HG02970 (cell line): ENCODE results near the gene IFIT3.

Experiments used
- ATAC-seq: cut with Tn5 transposase; IDR thresholded peaks from one replicate; pipeline ENCODE4 v1.9.1; 2021; ENCODE audit warnings: mild to moderate bottlenecking, moderate library complexity, moderate number of reproducible peaks; ENCODE audit not compliant: unreplicated experiment, low FRiP score

Gene IFIT3

DNA sequence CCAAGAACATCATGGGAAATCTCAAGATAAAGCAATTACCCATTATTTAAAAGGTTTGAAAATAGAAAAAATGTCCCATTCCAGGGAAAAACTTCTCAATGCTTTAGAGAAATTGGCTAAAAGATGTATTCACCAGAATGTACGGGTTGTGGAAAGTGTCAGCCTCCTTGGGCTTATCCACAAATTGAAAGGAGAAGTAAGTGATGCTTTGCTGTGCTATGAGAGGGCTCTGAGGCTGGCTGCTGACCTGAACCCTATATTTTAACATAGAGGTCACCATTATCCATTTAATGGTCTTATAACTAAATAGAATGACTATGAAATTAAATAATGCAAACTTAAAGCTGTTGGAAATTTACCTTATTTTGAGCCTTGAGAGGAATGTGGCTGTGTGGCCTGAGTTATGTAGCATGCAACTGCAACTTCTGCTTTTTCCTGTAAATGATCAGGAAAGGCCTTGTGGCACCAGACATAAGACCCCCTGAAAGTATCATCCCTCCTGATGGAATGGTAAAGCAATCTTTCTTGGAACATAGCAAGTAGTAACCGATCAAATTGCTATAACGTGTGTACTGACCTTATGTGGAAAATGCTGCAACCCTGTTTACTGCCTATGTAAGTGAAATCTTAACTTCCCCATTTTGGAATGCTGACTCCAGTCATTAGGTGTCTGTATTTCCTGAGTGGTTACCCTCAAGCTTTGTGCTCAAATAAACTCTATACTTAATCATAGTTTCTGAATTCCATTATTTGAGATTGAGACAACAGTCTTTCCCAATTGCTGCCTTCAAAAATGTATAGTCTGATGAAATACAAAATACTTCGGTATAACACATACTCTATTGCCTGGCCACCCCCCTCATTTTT is 56.9 kb downstream of the IFIT3 start:
- ATAC-seq, result no peak

DNA sequence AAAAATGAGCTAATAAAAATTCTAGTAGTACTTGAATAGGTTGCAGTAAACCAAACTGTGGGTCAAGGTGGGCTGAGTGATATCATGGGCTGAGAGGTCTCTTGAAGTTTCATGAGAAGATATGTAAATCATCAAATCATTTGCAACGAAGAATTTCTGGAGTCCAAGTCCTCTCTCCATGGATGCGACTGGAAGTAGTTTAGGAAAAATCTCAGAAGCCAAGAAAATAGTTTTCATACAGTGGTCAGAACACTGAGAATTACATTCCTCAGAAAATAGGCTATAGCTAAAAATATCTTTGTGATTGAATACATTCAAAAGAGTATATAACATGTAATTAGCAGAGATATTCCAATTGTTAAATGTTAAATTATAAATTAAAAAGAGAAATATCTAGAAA is 61.0 kb downstream of the IFIT3 start:
- ATAC-seq, result no peak

DNA sequence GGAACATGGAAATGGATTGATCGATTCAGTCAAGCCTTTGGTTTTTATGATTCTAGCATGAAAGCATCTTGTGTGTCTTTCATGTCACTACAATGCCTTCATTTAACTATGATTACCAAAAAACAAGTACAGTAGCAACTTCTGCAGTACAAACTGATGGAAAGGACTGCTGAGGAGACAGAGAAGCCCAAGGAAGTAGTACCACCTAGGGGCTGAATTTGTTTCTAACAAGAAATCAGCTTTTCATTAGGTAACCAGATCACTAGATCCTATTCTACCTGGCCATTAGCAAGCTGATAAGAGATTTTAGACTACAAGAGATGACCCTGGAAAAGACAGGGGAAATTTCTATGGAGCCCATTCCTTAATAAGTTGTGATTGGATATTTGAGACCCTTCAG is 61.5 kb downstream of the IFIT3 start:
- ATAC-seq, result no peak
